WTC11 (cell line): ENCODE measurements around the gene TPCN2. TPM values are rescaled to one million over a fixed set of nuclear protein-coding genes. Genes with fewer than 3 reads are reported as not detected.
A peak's percentile ranks its signal among the peaks of the same experiment; 100 is the strongest.

Source experiments
- ATAC-seq: fragments of 200-7000 bp; cut with Tn5 transposase; 2 replicates; pipeline ENCODE4 v1.10.0; 2021; ENCODE audit warnings: mild to moderate bottlenecking, moderate library complexity
- CTCF ChIA-PET: fragments of 300-600 bp; sonication (Branson Sonifier 250); formaldehyde crosslinking; loops from one replicate; lab custom pipeline; 2021; ENCODE audit warnings: antibody characterized with exemption; lab: Charles Lee
- POLR2A ChIA-PET: fragments of 350-600 bp; sonication (Branson Sonifier 250); formaldehyde crosslinking; loops from one replicate; lab custom pipeline; 2021; ENCODE audit warnings: antibody characterized with exemption; lab: Charles Lee
- DNase-seq: peaks from one replicate; pipeline ENCODE4 v3.0.0; 2021; ENCODE audit warnings: low spot score
- H3K27ac Mint-ChIP-seq: 2 replicates; pipeline ENCODE4 v1.8.0; 2021; ENCODE audit warnings: mixed read lengths
- H3K27me3 Mint-ChIP-seq: 2 replicates; pipeline ENCODE4 v1.8.0; 2021; ENCODE audit warnings: low read depth, mild to moderate bottlenecking, moderate library complexity, mixed read lengths
- H3K36me3 Mint-ChIP-seq: 2 replicates; pipeline ENCODE4 v1.8.0; 2021; ENCODE audit warnings: mixed read lengths
- H3K4me1 Mint-ChIP-seq: 2 replicates; pipeline ENCODE4 v1.8.0; 2022; ENCODE audit warnings: mixed read lengths
- H3K4me3 Mint-ChIP-seq: 2 replicates; pipeline ENCODE4 v1.8.0; 2021; ENCODE audit warnings: mild to moderate bottlenecking, moderate library complexity, mixed read lengths
- H3K9me3 Mint-ChIP-seq: 2 replicates; pipeline ENCODE4 v1.8.0; 2021; ENCODE audit warnings: mixed read lengths
- MYBL2 ChIP-seq: sonication (generic); formaldehyde crosslinking; IDR thresholded peaks from 2 replicates; pipeline ENCODE4 v1.8.1; 2023; ENCODE audit warnings: mild to moderate bottlenecking, moderate library complexity, missing genetic modification reagents
- NFYB ChIP-seq: sonication (generic); formaldehyde crosslinking; conservative IDR thresholded peaks from 2 replicates; pipeline ENCODE4 v1.8.0; 2022; ENCODE audit warnings: low read depth, missing genetic modification reagents
- TEAD1 ChIP-seq: sonication (generic); formaldehyde crosslinking; IDR thresholded peaks from 2 replicates; pipeline ENCODE4 v1.8.0; 2022; ENCODE audit warnings: mild to moderate bottlenecking, missing genetic modification reagents
- ZNF121 ChIP-seq: sonication (generic); formaldehyde crosslinking; IDR thresholded peaks from 2 replicates; pipeline ENCODE4 v1.8.0; 2023; ENCODE audit warnings: missing genetic modification reagents
- total RNA-seq: library from RNA; stranded (reverse); gene quantifications from 3 replicates; pipeline ENCODE4 v1.2.3, GENCODE V29; 2021
- TF ChIP-seq, protein P1 (sequence below): sonication (generic); formaldehyde crosslinking; IDR thresholded peaks from 2 replicates; pipeline ENCODE4 v1.8.1; 2023; ENCODE audit warnings: mild to moderate bottlenecking, moderate library complexity, missing genetic modification reagents
- TF ChIP-seq, protein P2 (sequence below): sonication (generic); formaldehyde crosslinking; conservative IDR thresholded peaks from 2 replicates; pipeline ENCODE4 v1.8.1; 2022; ENCODE audit warnings: mild to moderate bottlenecking, missing genetic modification reagents
- TF ChIP-seq, protein P3 (sequence below): sonication (generic); formaldehyde crosslinking; IDR thresholded peaks from 2 replicates; pipeline ENCODE4 v1.8.0; 2022; ENCODE audit warnings: mild to moderate bottlenecking, missing genetic modification reagents
- TF ChIP-seq, protein P4 (sequence below): fragments of 200-600 bp; IDR thresholded peaks from 2 replicates; pipeline ENCODE4 v1.8.0; 2022; ENCODE audit warnings: antibody characterized with exemption
- TF ChIP-seq, protein P5 (sequence below): sonication (generic); formaldehyde crosslinking; IDR thresholded peaks from 2 replicates; pipeline ENCODE4 v1.8.0; 2022; ENCODE audit warnings: missing genetic modification reagents
- TF ChIP-seq, protein P6 (sequence below): sonication (generic); formaldehyde crosslinking; IDR thresholded peaks from 2 replicates; pipeline ENCODE4 v1.8.0; 2022; ENCODE audit warnings: mild to moderate bottlenecking, missing genetic modification reagents

Gene TPCN2
- total RNA-seq, 1 experiment from 2014 or later, result 24.6 TPM

DNA sequence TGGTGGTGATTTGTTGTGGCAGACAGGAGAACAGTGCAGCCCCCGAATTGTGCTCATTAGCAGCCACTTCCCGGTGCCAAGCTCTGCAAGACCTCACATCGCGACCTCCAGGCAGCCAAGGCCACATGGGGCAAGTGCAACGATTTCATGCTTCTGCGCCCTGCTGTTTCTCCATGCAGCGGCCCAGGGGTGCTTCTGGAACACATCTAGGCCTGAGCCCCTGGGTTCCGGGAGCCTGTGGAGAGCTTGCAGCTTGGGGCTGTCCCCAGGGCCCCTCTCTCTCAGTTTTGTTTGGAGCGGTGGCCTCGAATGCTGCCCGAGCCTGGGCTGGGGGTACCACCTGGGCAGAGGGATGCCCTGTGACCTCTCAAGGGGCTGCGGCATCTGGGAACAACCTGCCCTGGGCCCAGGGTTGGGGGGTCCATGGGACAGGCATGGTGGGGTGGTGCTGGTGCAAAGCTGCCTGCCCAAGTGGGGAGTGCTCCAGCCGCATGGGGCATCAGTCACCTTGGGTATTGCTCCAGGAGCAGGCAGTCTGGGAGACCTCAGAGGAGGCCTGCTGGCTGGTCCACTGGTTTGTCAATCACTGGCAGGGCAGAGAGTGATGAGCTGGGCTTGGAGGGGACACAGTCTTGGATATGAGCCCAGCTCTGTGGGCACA, 51.9 kb downstream of the TPCN2 start:
- no peak overlapping the region for H3K4me3 Mint-ChIP-seq
- POLR2A ChIA-PET, result interaction anchor here (0.5 to 1.1 kb wide), 2 partner anchors 25 to 53 kb away, joined by 4 to 7 read pairs; no protein-coding TSS in a partner anchor
- no peak for TF ChIP-seq MYBL2 (CRISPR knock-in tag)
- TF ChIP-seq, all 79 proteins: peak for 0
- H3K27ac Mint-ChIP-seq, result no peak overlapping the region
- no peaks in the 10 kb centered on the region for H3K36me3 Mint-ChIP-seq
- H3K9me3 Mint-ChIP-seq, result no peaks in the 10 kb centered on the region
- no peaks in the 10 kb centered on the region for H3K27me3 Mint-ChIP-seq
- CTCF ChIA-PET, result interaction anchor here (1.1 to 4.3 kb wide), 10 partner anchors 14 to 583 kb away, joined by 3 to 46 read pairs (median 6); no protein-coding TSS in a partner anchor
- ATAC-seq, result no peak
- DNase-seq, result no peak
- H3K4me1 Mint-ChIP-seq, result peaks cover 3% of the 10 kb centered on the region; the same call in 1 of the 2 replicates

DNA sequence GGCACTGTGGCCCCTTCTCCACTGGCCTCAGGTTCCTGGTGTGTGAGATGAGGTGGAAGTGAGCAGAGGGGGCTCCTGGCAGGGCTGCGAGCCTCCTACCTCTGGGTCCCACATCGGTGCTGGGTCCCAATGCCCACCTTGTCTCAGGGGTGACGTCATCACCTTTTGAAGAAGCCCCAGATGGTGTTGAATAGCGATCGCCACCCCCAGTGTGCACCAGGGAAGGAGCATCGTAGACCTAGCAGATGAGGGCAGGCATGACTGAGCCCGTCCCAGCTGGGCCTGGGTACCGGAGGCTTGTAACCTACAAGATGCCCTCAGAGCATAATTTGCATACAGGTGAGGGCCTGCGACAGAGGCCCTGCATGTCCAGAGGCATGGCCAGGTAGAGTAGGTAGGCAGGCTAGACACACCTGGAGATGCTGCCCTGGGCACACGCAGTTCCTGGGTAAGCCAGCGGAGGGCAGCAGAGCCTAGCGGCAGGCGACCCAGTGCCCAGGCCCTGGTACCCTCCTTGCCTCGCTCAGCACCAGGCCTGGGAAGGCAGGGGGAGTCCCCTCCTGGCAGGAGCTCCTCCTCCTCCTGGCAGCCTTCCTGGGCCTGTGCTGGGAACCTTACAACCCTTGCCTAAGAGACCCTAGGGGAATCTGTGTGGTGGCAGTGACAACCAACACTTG, 52.5 kb downstream of the TPCN2 start:
- CTCF ChIA-PET, result interaction anchor here (0.5 to 4.3 kb wide), 55 partner anchors 12 to 583 kb away, joined by 3 to 46 read pairs (median 4); partner anchors contain the start of genes MRGPRD, MYEOV and TPCN2
- POLR2A ChIA-PET, result interaction anchor here (0.5 to 1.1 kb wide), 2 partner anchors 25 to 52 kb away, joined by 4 to 7 read pairs; no protein-coding TSS in a partner anchor
- TF ChIP-seq, protein P1, sequence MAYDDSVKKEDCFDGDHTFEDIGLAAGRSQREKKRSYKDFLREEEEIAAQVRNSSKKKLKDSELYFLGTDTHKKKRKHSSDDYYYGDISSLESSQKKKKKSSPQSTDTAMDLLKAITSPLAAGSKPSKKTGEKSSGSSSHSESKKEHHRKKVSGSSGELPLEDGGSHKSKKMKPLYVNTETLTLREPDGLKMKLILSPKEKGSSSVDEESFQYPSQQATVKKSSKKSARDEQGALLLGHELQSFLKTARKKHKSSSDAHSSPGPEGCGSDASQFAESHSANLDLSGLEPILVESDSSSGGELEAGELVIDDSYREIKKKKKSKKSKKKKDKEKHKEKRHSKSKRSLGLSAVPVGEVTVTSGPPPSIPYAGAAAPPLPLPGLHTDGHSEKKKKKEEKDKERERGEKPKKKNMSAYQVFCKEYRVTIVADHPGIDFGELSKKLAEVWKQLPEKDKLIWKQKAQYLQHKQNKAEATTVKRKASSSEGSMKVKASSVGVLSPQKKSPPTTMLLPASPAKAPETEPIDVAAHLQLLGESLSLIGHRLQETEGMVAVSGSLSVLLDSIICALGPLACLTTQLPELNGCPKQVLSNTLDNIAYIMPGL (CRISPR knock-in tag), result 0 out of 2 replicates have a peak, but pooled peaks have one; percentile 20
- TF ChIP-seq, protein P2, sequence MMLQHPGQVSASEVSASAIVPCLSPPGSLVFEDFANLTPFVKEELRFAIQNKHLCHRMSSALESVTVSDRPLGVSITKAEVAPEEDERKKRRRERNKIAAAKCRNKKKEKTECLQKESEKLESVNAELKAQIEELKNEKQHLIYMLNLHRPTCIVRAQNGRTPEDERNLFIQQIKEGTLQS (CRISPR knock-in tag), result 0 out of 2 replicates have a peak, but pooled peaks have one; percentile 49
- no peak for TF ChIP-seq NFYB (CRISPR knock-in tag)
- TF ChIP-seq, protein P3, sequence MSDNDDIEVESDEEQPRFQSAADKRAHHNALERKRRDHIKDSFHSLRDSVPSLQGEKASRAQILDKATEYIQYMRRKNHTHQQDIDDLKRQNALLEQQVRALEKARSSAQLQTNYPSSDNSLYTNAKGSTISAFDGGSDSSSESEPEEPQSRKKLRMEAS, result peak; percentile 37; the same call in 1 of the 2 replicates
- TF ChIP-seq, protein P4, sequence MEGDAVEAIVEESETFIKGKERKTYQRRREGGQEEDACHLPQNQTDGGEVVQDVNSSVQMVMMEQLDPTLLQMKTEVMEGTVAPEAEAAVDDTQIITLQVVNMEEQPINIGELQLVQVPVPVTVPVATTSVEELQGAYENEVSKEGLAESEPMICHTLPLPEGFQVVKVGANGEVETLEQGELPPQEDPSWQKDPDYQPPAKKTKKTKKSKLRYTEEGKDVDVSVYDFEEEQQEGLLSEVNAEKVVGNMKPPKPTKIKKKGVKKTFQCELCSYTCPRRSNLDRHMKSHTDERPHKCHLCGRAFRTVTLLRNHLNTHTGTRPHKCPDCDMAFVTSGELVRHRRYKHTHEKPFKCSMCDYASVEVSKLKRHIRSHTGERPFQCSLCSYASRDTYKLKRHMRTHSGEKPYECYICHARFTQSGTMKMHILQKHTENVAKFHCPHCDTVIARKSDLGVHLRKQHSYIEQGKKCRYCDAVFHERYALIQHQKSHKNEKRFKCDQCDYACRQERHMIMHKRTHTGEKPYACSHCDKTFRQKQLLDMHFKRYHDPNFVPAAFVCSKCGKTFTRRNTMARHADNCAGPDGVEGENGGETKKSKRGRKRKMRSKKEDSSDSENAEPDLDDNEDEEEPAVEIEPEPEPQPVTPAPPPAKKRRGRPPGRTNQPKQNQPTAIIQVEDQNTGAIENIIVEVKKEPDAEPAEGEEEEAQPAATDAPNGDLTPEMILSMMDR, result peak; percentile 96
- TF ChIP-seq, protein P5, sequence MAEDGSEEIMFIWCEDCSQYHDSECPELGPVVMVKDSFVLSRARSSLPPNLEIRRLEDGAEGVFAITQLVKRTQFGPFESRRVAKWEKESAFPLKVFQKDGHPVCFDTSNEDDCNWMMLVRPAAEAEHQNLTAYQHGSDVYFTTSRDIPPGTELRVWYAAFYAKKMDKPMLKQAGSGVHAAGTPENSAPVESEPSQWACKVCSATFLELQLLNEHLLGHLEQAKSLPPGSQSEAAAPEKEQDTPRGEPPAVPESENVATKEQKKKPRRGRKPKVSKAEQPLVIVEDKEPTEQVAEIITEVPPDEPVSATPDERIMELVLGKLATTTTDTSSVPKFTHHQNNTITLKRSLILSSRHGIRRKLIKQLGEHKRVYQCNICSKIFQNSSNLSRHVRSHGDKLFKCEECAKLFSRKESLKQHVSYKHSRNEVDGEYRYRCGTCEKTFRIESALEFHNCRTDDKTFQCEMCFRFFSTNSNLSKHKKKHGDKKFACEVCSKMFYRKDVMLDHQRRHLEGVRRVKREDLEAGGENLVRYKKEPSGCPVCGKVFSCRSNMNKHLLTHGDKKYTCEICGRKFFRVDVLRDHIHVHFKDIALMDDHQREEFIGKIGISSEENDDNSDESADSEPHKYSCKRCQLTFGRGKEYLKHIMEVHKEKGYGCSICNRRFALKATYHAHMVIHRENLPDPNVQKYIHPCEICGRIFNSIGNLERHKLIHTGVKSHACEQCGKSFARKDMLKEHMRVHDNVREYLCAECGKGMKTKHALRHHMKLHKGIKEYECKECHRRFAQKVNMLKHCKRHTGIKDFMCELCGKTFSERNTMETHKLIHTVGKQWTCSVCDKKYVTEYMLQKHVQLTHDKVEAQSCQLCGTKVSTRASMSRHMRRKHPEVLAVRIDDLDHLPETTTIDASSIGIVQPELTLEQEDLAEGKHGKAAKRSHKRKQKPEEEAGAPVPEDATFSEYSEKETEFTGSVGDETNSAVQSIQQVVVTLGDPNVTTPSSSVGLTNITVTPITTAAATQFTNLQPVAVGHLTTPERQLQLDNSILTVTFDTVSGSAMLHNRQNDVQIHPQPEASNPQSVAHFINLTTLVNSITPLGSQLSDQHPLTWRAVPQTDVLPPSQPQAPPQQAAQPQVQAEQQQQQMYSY (CRISPR knock-in tag), result 0 out of 2 replicates have a peak, but pooled peaks have one; percentile 18
- 0 out of 2 replicates have a peak, but pooled peaks have one; percentile 8 for TF ChIP-seq ZNF121 (CRISPR knock-in tag)
- TF ChIP-seq, protein P6, sequence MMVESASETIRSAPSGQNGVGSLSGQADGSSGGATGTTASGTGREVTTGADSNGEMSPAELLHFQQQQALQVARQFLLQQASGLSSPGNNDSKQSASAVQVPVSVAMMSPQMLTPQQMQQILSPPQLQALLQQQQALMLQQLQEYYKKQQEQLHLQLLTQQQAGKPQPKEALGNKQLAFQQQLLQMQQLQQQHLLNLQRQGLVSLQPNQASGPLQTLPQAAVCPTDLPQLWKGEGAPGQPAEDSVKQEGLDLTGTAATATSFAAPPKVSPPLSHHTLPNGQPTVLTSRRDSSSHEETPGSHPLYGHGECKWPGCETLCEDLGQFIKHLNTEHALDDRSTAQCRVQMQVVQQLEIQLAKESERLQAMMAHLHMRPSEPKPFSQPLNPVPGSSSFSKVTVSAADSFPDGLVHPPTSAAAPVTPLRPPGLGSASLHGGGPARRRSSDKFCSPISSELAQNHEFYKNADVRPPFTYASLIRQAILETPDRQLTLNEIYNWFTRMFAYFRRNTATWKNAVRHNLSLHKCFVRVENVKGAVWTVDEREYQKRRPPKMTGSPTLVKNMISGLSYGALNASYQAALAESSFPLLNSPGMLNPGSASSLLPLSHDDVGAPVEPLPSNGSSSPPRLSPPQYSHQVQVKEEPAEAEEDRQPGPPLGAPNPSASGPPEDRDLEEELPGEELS (CRISPR knock-in tag), result no peak
- TF ChIP-seq TEAD1 (CRISPR knock-in tag), result peak; percentile 56; the same call in 1 of the 2 replicates
- DNase-seq (peak; percentile 83), ATAC-seq (peak; percentile 91)
- H3K27ac Mint-ChIP-seq, result no peak overlapping the region
- no peak overlapping the region for H3K4me3 Mint-ChIP-seq
- H3K36me3 Mint-ChIP-seq, result no peaks in the 10 kb centered on the region
- H3K4me1 Mint-ChIP-seq, result peaks cover 3% of the 10 kb centered on the region; the same call in 1 of the 2 replicates
- no peaks in the 10 kb centered on the region for H3K27me3 Mint-ChIP-seq
- H3K9me3 Mint-ChIP-seq, result no peaks in the 10 kb centered on the region
